Medulla oblongata (tissue), 1 donor: ENCODE measurements around the gene PRR14.

Experiments
- DNase-seq: peaks from one replicate; pipeline ENCODE4 v3.0.0-alpha.2; 2015; ENCODE audit errors: extremely low spot score

PRR14 gene

DNA sequence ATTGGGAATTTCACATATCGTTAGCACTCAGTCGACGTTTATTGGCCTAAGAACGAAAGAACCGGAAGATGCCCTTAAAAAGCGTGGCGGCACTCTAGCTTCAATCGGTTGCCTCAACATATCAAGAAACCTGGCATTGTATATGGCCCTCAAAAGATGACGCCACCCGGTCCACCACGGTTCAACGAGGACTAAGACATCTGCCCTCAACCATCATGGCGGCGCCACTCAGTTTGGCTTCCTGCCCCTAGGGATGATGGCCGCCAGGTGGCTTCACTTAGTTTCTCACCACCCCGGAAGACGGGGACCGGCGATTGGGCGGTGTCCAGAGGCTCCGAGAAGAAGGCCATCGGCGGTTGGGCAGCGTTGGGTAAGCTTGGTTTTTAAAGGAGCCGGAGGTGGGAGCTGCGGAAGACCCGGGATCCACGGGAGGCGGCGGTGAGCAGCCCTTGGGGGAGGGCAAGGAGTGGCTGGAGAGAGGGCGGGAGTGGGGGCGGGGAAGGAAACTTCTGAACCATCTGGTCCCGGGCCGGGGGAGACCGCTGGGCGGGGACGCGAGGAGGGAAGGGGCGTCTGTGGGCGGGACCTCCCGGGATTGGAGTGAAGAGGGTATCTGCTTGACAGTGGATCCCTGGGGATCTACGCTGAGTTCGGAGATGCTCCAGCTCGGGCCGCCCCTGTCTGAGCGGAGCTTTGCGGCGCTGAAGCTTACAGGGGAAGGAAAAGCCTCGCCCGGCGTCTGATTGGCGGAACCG lies at the start of gene PRR14:
Gene PRR14 (plus strand): TSS at position 592 of the 755 bp plus-strand sequence. CDS start 686 bp downstream, outside the sequence.
- peak; percentile 100 for DNase-seq

DNA sequence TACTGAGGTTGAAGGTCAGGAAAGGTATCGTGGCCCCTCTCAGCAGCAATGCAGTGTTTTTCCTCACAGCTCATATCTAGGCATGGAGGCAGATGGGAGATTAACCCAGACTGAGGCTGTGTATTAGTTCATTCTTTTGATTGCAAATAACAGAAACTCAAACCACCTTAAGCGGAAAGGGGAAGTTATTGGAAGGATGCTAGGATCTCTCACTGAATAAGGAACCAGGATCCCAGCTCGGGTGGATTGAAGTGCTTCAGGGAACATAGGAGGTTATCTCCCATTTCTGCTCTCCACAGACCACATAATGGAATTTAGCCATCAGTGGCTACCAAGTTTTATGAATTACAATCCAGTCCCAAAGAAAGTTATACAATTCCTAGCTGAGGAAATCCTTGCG lies 48.8 kb upstream of the PRR14 start:
- DNase-seq, result no peak

- peak; percentile 39 for DNase-seq
These were observed 48.0 kb upstream of the PRR14 start for GRCh38 chr16:30602616-30603277.

DNA sequence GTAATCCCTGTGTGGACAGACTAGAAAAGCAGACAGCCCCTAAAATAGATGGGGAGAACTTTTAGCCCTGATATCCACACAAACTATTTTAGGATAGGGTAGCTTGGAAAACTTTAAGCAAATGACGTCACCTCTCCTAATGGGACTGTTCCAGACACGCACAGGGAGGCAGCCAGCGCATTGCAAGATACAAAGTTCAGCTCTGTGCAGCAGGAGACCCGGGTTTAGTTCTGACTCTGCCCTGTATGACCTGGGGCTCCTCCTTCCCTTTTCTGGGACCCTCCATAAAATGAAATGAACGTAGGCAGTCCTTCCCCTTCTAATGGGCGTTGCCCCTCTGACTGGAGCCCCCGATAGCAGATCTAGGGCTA lies 46.8 kb upstream of the PRR14 start:
- DNase-seq, result no peak

GRCh38 chr16:30604316-30604947 lies 46.3 kb upstream of the PRR14 start:
- no peak for DNase-seq

- peak; percentile 42 for DNase-seq
These were observed 45.6 kb upstream of the PRR14 start for GRCh38 chr16:30605158-30605557.

GRCh38 chr16:30606004-30606403 lies 44.8 kb upstream of the PRR14 start:
- DNase-seq, result no peak

DNA sequence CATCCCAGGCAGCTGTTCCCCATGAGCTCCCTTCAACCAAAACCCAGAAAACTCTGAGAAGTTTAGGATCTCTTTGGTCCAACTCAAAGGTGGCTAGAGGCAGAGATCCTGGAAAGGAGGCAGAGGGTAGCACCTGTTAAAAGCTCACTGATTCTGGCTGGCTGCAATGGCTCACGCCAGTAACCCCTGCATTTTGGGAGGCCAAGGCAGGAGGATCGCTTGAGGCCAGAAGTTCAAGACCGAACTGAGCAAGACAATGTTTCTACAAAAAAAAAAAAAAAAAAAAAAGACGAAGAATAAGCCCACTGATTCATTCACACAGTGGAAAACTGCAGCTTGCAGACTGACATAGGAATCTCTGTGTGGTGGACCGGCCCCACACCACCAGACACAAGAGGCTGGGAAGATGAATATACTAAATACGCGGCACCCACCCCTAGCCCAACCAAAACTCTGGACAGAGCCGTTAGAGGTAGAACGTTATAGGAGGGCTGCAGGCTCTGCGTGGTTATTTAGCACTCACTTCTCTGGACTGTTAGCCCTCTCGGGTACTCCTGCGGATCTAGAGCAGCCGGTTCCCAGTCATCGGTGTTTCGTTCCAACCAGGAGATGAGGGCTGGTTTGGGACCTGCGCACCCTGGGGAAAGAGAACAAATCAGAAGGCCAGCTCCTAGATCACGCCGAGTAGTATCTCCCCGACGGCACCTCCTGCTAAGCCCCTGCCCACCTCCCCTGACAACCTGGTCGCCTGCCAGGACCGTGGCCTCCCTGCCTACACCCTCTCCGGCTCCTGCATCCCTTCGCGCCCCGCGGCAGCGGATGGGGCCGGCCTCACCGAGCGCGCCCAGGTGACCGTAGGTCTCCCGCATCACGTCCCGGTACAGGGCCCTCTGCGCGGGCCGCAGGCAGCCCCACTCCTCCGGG lies 41.5 kb upstream of the PRR14 start:
- peak; percentile 24 for DNase-seq

GRCh38 chr16:30609926-30610839 lies 40.6 kb upstream of the PRR14 start, which contains the start of gene ZNF689:
Gene ZNF689 (minus strand): TSS chr16:30610389. CDS start chr16:30610041, 348 bp downstream.
- DNase-seq, result peak; percentile 99

DNA sequence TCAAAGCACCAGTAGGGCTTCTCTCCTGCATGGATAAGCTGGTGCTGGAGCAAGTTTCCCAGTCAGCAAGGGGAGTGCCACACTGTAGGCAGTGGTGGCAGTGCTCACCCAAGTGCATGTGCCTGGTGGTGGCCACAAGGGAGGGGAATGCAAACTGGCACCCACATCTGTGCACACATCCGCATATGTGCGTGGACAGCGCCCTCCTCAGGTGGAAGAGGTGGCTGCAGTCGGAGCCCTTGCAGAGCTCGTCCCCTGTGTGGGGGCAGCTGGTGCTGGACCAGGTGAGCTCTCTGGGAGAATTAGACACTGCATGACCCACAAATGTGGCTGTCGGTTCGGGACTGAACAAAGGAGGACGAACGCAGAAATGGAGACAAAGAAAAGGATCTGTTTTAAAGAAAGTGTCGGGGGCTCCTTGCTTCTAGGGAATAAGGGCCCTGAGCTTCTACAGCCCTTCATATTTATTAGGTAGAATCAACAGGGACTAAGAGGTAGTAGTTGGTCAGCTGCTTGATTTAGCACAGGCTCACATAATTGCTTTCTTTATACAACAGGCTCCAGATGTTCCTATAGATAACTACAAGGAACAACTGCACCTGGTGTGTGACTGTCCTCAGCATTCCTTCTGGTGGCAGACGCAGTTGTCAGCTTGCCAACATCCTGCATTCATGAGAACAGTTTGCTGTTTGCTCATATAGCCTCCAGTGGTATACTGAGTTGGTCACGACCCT lies 35.2 kb upstream of the PRR14 start:
- peak; percentile 54 for DNase-seq

DNA sequence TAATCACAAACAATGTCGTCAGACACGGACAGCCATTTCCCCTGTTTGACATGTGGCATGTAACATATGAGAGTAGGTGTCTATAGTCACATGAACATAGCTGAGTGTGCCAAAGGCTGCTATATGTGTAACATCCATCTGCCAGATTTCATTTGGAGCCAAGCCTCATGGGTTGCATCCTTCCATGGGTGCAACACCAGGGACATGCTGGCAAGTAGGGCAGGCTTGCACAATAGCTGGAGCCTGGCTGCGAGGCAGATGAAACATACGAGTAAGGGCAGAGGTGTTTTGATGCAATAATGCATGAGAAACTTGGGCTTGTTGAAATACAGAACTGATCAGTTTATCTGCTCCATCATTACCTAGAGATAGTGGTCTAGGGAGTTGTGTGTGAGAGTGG lies 31.6 kb upstream of the PRR14 start:
- DNase-seq, result no peak

DNA sequence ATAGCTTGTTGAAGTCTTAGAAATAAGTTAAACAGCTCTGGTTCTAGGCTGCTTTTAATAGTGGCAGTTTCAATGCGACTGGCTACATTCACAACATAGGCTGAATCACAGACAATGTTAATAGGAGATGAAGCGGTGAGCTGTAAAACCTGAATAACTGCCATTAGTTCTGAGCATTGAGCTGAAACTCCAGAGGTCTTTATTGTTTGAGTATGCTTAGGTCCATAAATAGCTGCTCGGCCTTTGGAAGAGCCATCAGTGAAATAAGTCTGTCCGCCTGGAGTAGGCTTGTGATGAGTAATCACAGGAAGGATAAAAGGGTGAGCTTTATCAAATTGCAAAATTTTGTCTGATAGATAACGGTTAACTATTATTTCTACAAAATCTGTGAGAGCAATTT lies 31.1 kb upstream of the PRR14 start:
- DNase-seq, result no peak

GRCh38 chr16:30620169-30620568 lies 30.6 kb upstream of the PRR14 start:
- DNase-seq, result no peak

GRCh38 chr16:30621765-30622164 lies 29.0 kb upstream of the PRR14 start:
- DNase-seq, result no peak

GRCh38 chr16:30622455-30623032 lies 28.2 kb upstream of the PRR14 start:
- DNase-seq, result no peak

- no peak for DNase-seq
These were observed 27.1 kb upstream of the PRR14 start for GRCh38 chr16:30623536-30624283.

GRCh38 chr16:30626236-30626635 lies 24.5 kb upstream of the PRR14 start:
- no peak for DNase-seq

- peak; percentile 94 for DNase-seq
These were observed 21.9 kb upstream of the PRR14 start for GRCh38 chr16:30628628-30629540.
